LNCaP clone FGC (cell line): ENCODE measurements around the gene IL17B.

Experiments
- DNase-seq: peaks from one replicate; pipeline ENCODE4 v3.0.0-alpha.2; 2011; ENCODE audit warnings: low read depth
- H3K4me3 ChIP-seq: 2 replicates; pipeline ENCODE4 v1.5.1; 2011; ENCODE audit warnings: mild to moderate bottlenecking, low read depth, low read length, control low read depth
- TF ChIP-seq, protein P1 (sequence below): IDR thresholded peaks from 2 replicates; pipeline ENCODE4 v1.5.1; 2012; ENCODE audit warnings: mild to moderate bottlenecking; ENCODE audit not compliant: control insufficient read depth, insufficient read depth; ENCODE audit errors: extremely low read depth

The IL17B gene

DNA sequence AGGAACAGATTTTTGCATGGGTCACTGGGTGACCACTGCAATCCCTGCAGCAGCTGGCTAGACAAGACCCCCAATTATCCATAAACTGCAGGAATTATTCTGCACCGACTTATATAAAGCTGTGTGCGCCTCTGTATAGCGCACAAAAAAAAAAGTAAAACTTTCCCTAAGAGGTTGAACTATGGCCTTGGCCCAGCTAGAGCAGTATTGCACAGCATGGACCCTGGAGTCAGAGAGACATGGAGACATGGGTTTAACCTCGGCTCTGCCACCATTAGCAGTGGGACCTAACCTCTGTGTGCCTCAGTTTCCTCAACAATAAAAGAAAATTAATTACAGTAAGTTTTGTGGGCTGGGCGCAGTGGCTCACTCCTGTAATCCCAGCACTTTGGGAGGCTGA is 50.9 kb downstream of the IL17B start:
- H3K4me3 ChIP-seq: no peak overlapping the region
- TF ChIP-seq, protein P1, sequence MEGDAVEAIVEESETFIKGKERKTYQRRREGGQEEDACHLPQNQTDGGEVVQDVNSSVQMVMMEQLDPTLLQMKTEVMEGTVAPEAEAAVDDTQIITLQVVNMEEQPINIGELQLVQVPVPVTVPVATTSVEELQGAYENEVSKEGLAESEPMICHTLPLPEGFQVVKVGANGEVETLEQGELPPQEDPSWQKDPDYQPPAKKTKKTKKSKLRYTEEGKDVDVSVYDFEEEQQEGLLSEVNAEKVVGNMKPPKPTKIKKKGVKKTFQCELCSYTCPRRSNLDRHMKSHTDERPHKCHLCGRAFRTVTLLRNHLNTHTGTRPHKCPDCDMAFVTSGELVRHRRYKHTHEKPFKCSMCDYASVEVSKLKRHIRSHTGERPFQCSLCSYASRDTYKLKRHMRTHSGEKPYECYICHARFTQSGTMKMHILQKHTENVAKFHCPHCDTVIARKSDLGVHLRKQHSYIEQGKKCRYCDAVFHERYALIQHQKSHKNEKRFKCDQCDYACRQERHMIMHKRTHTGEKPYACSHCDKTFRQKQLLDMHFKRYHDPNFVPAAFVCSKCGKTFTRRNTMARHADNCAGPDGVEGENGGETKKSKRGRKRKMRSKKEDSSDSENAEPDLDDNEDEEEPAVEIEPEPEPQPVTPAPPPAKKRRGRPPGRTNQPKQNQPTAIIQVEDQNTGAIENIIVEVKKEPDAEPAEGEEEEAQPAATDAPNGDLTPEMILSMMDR: no peak
- no peak for DNase-seq

GRCh38 chr5:149326611-149327010 is 52.5 kb downstream of the IL17B start:
- DNase-seq: no peak
- TF ChIP-seq, protein P1: no peak
- no peak overlapping the region for H3K4me3 ChIP-seq

GRCh38 chr5:149325894-149326293 is 53.2 kb downstream of the IL17B start:
- TF ChIP-seq, protein P1: no peak

GRCh38 chr5:149325166-149325735 is 53.8 kb downstream of the IL17B start:
- DNase-seq: no peak
- TF ChIP-seq, protein P1: no peak
- no peak overlapping the region for H3K4me3 ChIP-seq

More at GRCh38 chr5:149325894-149326293, 53.2 kb downstream of the IL17B start:
- H3K4me3 ChIP-seq: no peak overlapping the region
- DNase-seq: no peak

GRCh38 chr5:149324641-149325040 is 54.5 kb downstream of the IL17B start:
- TF ChIP-seq, protein P1: no peak
- H3K4me3 ChIP-seq: no peak overlapping the region
- DNase-seq: no peak
